ENCODE measurements around the gene CAMK1D. TPM values are rescaled to one million over a fixed set of nuclear protein-coding genes. Genes with fewer than 3 reads are reported as not detected.
A peak's percentile ranks its signal among the peaks of the same experiment; 100 is the strongest.

CAMK1D gene
- total and polyA plus RNA-seq, 4 donors: 1.9 to 19.0 (median 7.6) TPM

- DNase-seq: no peak
- 89 to 93% methylated on average over 4 of the region's 4 CpGs for WGBS, 2 donors
- H3K27me3 ChIP-seq (ENCODE audit: control insufficient read depth in 1 of 2, insufficient read depth in 2 of 2, low read length in 1 of 2): no peaks in the 10 kb centered on the region
- no peaks in the 10 kb centered on the region for H3K36me3 ChIP-seq (ENCODE audit: control insufficient read depth in 1 of 2, insufficient read depth in 2 of 2, low read length in 1 of 2)
- no peaks in the 10 kb centered on the region for H3K4me1 ChIP-seq (ENCODE audit: control insufficient read depth in 1 of 2, insufficient read depth in 2 of 2, low read length in 2 of 2)
- no peak overlapping the region for H3K4me3 ChIP-seq (ENCODE audit: low read length in 2 of 2)
- intact Hi-C loops (cut with DNase I): no loop called here
- H3K9me3 ChIP-seq (ENCODE audit: control insufficient read depth, low read length): no peaks in the 10 kb centered on the region
- ATAC-seq (ENCODE audit: low FRiP score): no peak
- no peak overlapping the region for H3K27ac ChIP-seq (ENCODE audit: low read depth in 1 of 2, low read length in 2 of 2)
These were observed 295.2 kb downstream of the CAMK1D start for GRCh38 chr10:12644380-12645144.

GRCh38 chr10:12645449-12645848, 296.1 kb downstream of the CAMK1D start:
- 90 to 93% methylated on average over 11 of the region's 11 CpGs for WGBS, 2 donors
- H3K27me3 ChIP-seq (ENCODE audit: control insufficient read depth in 1 of 2, insufficient read depth in 2 of 2, low read length in 1 of 2): no peaks in the 10 kb centered on the region

GRCh38 chr10:12649012-12649584, 299.8 kb downstream of the CAMK1D start:
- intact Hi-C loops (cut with DNase I): no loop called here

More at GRCh38 chr10:12645449-12645848, 296.1 kb downstream of the CAMK1D start:
- no peaks in the 10 kb centered on the region for H3K36me3 ChIP-seq (ENCODE audit: control insufficient read depth in 1 of 2, insufficient read depth in 2 of 2, low read length in 1 of 2)
- no peaks in the 10 kb centered on the region for H3K9me3 ChIP-seq (ENCODE audit: control insufficient read depth, low read length)
- H3K27ac ChIP-seq (ENCODE audit: low read depth in 1 of 2, low read length in 2 of 2): no peak overlapping the region
- no peaks in the 10 kb centered on the region for H3K4me1 ChIP-seq (ENCODE audit: control insufficient read depth in 1 of 2, insufficient read depth in 2 of 2, low read length in 2 of 2)
- intact Hi-C loops (cut with DNase I): no loop called here
- no peak for ATAC-seq (ENCODE audit: low FRiP score)
- no peak overlapping the region for H3K4me3 ChIP-seq (ENCODE audit: low read length in 2 of 2)
- no peak for DNase-seq

GRCh38 chr10:12650122-12650521, 300.8 kb downstream of the CAMK1D start:
- 92 to 94% methylated on average over 8 of the region's 8 CpGs for WGBS, 2 donors
- Histone ChIP-seq H3K4me3 (ENCODE audit: low read length in 2 of 2) (no peak overlapping the region), H3K9me3 (ENCODE audit: control insufficient read depth, low read length) (no peaks in the 10 kb centered on the region), H3K4me1 (ENCODE audit: control insufficient read depth in 1 of 2, insufficient read depth in 2 of 2, low read length in 2 of 2) (no peaks in the 10 kb centered on the region), H3K27me3 (ENCODE audit: control insufficient read depth in 1 of 2, insufficient read depth in 2 of 2, low read length in 1 of 2) (no peaks in the 10 kb centered on the region), H3K27ac (ENCODE audit: low read depth in 1 of 2, low read length in 2 of 2) (no peak overlapping the region), H3K36me3 (ENCODE audit: control insufficient read depth in 1 of 2, insufficient read depth in 2 of 2, low read length in 1 of 2) (no peaks in the 10 kb centered on the region)
- DNase-seq (no peak), ATAC-seq (ENCODE audit: low FRiP score) (no peak)
- intact Hi-C loops (cut with DNase I): loop anchor here in 1 of 2 donors (10.0 kb wide), 1 partner anchor 385 kb away; no protein-coding TSS in a partner anchor

More at GRCh38 chr10:12649012-12649584, 299.8 kb downstream of the CAMK1D start:
- ATAC-seq (ENCODE audit: low FRiP score) (no peak), DNase-seq (no peak)
- H3K9me3 ChIP-seq (ENCODE audit: control insufficient read depth, low read length): no peaks in the 10 kb centered on the region
- no peaks in the 10 kb centered on the region for H3K4me1 ChIP-seq (ENCODE audit: control insufficient read depth in 1 of 2, insufficient read depth in 2 of 2, low read length in 2 of 2)
- no peaks in the 10 kb centered on the region for H3K36me3 ChIP-seq (ENCODE audit: control insufficient read depth in 1 of 2, insufficient read depth in 2 of 2, low read length in 1 of 2)
- no peaks in the 10 kb centered on the region for H3K27me3 ChIP-seq (ENCODE audit: control insufficient read depth in 1 of 2, insufficient read depth in 2 of 2, low read length in 1 of 2)
- H3K27ac ChIP-seq (ENCODE audit: low read depth in 1 of 2, low read length in 2 of 2): no peak overlapping the region
- no peak overlapping the region for H3K4me3 ChIP-seq (ENCODE audit: low read length in 2 of 2)
- 59 to 73% methylated on average over 9 of the region's 9 CpGs for WGBS, 2 donors

- H3K4me1 ChIP-seq (ENCODE audit: control insufficient read depth in 1 of 2, insufficient read depth in 2 of 2, low read length in 2 of 2): no peaks in the 10 kb centered on the region
- ATAC-seq (ENCODE audit: low FRiP score): no peak
- intact Hi-C loops (cut with DNase I): loop anchor here in 1 of 2 donors (10.0 kb wide), 1 partner anchor 386 kb away; no protein-coding TSS in a partner anchor
- no peak overlapping the region for H3K27ac ChIP-seq (ENCODE audit: low read depth in 1 of 2, low read length in 2 of 2)
- no peak for DNase-seq
- H3K4me3 ChIP-seq (ENCODE audit: low read length in 2 of 2): no peak overlapping the region
- H3K36me3 ChIP-seq (ENCODE audit: control insufficient read depth in 1 of 2, insufficient read depth in 2 of 2, low read length in 1 of 2): no peaks in the 10 kb centered on the region
- no peaks in the 10 kb centered on the region for H3K9me3 ChIP-seq (ENCODE audit: control insufficient read depth, low read length)
- 70 to 79% methylated on average over 20 of the region's 20 CpGs for WGBS, 2 donors
- H3K27me3 ChIP-seq (ENCODE audit: control insufficient read depth in 1 of 2, insufficient read depth in 2 of 2, low read length in 1 of 2): no peaks in the 10 kb centered on the region
These were observed 301.4 kb downstream of the CAMK1D start for GRCh38 chr10:12650538-12651298.

GRCh38 chr10:12655940-12656339, 306.6 kb downstream of the CAMK1D start:
- 94% methylated on average over 2 of the region's 2 CpGs for WGBS, 2 donors

GRCh38 chr10:12656518-12657142, 307.3 kb downstream of the CAMK1D start:
- no peak for DNase-seq
- Histone ChIP-seq H3K36me3 (ENCODE audit: control insufficient read depth in 1 of 2, insufficient read depth in 2 of 2, low read length in 1 of 2) (no peaks in the 10 kb centered on the region), H3K4me3 (ENCODE audit: low read length in 2 of 2) (no peak overlapping the region), H3K9me3 (ENCODE audit: control insufficient read depth, low read length) (no peaks in the 10 kb centered on the region), H3K4me1 (ENCODE audit: control insufficient read depth in 1 of 2, insufficient read depth in 2 of 2, low read length in 2 of 2) (no peaks in the 10 kb centered on the region), H3K27ac (ENCODE audit: low read depth in 1 of 2, low read length in 2 of 2) (no peak overlapping the region), H3K27me3 (ENCODE audit: control insufficient read depth in 1 of 2, insufficient read depth in 2 of 2, low read length in 1 of 2) (no peaks in the 10 kb centered on the region)
- ATAC-seq (ENCODE audit: low FRiP score): peak; percentile 75
- 87 to 90% methylated on average over 4 of the region's 4 CpGs for WGBS, 2 donors
- intact Hi-C loops (cut with DNase I): loop anchor here (2.0 to 10.0 kb wide), 2 partner anchors 392 kb away; no protein-coding TSS in a partner anchor

More at GRCh38 chr10:12655940-12656339, 306.6 kb downstream of the CAMK1D start:
- intact Hi-C loops (cut with DNase I): loop anchor here (2.0 to 10.0 kb wide), 2 partner anchors 391 kb away; no protein-coding TSS in a partner anchor
- Histone ChIP-seq H3K9me3 (ENCODE audit: control insufficient read depth, low read length) (no peaks in the 10 kb centered on the region), H3K4me3 (ENCODE audit: low read length in 2 of 2) (no peak overlapping the region), H3K27me3 (ENCODE audit: control insufficient read depth in 1 of 2, insufficient read depth in 2 of 2, low read length in 1 of 2) (no peaks in the 10 kb centered on the region), H3K36me3 (ENCODE audit: control insufficient read depth in 1 of 2, insufficient read depth in 2 of 2, low read length in 1 of 2) (no peaks in the 10 kb centered on the region), H3K27ac (ENCODE audit: low read depth in 1 of 2, low read length in 2 of 2) (no peak overlapping the region), H3K4me1 (ENCODE audit: control insufficient read depth in 1 of 2, insufficient read depth in 2 of 2, low read length in 2 of 2) (no peaks in the 10 kb centered on the region)
- DNase-seq (no peak), ATAC-seq (ENCODE audit: low FRiP score) (no peak)

GRCh38 chr10:12657489-12657888, 308.1 kb downstream of the CAMK1D start:
- Histone ChIP-seq H3K9me3 (ENCODE audit: control insufficient read depth, low read length) (no peaks in the 10 kb centered on the region), H3K36me3 (ENCODE audit: control insufficient read depth in 1 of 2, insufficient read depth in 2 of 2, low read length in 1 of 2) (no peaks in the 10 kb centered on the region), H3K27ac (ENCODE audit: low read depth in 1 of 2, low read length in 2 of 2) (no peak overlapping the region), H3K4me3 (ENCODE audit: low read length in 2 of 2) (no peak overlapping the region), H3K4me1 (ENCODE audit: control insufficient read depth in 1 of 2, insufficient read depth in 2 of 2, low read length in 2 of 2) (no peaks in the 10 kb centered on the region), H3K27me3 (ENCODE audit: control insufficient read depth in 1 of 2, insufficient read depth in 2 of 2, low read length in 1 of 2) (no peaks in the 10 kb centered on the region)
- ATAC-seq (ENCODE audit: low FRiP score) (no peak), DNase-seq (no peak)
- intact Hi-C loops (cut with DNase I): loop anchor here (2.0 to 10.0 kb wide), 2 partner anchors 393 kb away; no protein-coding TSS in a partner anchor
- 77 to 82% methylated on average over 2 of the region's 2 CpGs for WGBS, 2 donors

Measured in aorta (tissue), 5 donors.